NCI-H2171 treated with DMSO at 0.1 percent for 48 hours (cell line): Measurements from ENCODE around the gene YPEL4.

ENCODE experiments used
- DNase-seq: peaks from one replicate; lab custom pipeline; 2025; lab: John Stamatoyannopoulos, UW

Gene YPEL4

DNA sequence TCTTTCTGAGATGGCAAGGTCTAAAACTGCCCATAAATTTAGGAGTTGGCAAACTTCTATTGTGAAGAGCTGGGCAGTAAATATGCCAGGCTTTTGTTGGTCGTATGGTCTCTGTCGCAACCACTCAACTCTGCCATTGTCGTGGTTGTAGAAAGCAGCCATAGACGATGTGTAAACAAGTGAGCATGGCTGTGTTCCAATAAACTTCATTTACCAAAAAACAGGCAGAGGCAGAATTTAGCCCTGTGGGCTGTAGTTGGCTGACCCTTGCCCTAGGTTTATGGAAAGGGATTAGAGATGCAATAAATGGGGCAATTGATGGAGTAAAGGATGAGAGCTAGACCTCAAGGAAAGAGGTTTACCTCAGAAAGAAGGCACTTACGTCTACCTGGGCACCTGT, 17.6 kb downstream of the YPEL4 start:
- no peak for DNase-seq

DNA sequence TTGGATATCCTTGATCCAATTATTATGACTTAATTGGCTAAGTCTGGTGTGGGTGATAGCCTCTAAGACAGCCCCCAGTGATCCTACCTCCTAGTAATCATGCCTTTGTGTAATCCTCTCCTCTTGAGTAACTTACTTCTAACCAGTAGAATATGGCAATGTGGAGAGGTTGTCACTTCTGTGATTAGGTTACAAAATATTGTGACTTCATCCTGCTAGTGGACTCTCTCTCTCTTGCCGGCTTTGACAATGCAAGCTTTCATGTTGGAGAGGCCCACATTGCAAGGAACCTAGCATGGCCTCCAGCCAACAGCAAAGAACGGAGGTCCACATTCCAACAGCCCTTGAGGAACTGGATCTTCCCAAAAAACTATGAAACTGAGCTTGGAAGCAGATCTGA, 19.5 kb downstream of the YPEL4 start:
- DNase-seq, result no peak

DNA sequence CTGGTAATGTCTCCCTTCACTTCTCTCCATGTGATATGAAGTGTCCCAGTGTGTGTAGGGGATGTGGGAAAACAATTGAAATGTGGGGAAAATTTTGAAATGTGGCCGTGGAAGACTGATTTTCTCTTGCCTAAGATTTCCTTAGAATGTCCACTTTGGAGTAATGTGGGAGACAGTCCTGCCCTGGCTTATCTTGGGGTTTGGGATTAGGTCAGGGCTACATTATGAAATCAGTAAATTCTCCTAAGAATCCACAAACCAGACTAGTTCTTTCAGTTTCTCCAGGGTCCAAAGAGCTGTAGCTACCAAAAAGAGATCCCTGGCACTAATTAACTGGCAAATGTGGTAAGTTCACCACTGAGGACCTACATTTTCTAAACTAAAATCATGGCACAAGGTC, 22.8 kb downstream of the YPEL4 start:
- DNase-seq, result no peak

DNA sequence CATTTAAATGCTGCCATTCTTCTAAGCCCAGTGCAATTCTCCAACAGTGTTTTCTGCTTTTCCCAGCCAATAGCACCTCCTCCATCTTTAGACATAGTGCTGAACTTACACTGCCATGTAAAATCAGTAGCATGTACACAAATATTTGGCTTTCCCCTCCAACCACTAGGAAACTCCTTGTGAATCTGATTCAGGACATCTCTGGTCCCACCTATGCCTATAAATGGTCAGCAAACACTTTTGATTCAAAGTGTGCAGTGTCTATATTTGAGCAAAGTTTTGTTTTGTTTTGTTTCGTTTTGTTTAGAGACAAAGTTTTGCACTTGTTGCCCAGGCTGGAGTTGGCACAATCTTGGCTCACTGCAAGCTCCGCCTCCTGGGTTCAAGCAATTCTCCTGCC, 24.8 kb downstream of the YPEL4 start:
- no peak for DNase-seq

GRCh38 chr11:57622263-57622662, 27.4 kb downstream of the YPEL4 start:
- no peak for DNase-seq

GRCh38 chr11:57620467-57620866, 29.2 kb downstream of the YPEL4 start:
- no peak for DNase-seq

DNA sequence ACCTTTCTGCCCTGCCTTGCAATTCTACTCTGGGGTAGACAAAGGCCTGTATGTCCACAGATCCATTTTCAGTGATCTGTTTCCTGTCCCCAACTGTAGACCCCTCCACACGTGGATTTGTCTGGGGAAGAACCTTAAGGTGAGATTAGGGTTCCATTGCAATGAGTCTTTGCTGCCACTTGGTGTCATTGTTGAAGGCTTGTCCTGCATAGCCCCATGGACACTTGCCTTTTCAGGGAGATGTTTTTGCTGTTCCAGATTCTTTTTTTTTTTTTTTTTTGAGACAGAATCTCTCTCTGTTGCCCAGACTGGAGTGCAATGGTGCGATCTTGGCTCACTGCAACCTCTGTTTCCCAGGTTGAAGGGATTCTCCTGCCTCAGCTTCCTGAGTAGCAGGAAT, 30.4 kb downstream of the YPEL4 start:
- DNase-seq, result no peak

- DNase-seq, result no peak
Measured at GRCh38 chr11:57618438-57618837, 31.3 kb downstream of the YPEL4 start.

DNA sequence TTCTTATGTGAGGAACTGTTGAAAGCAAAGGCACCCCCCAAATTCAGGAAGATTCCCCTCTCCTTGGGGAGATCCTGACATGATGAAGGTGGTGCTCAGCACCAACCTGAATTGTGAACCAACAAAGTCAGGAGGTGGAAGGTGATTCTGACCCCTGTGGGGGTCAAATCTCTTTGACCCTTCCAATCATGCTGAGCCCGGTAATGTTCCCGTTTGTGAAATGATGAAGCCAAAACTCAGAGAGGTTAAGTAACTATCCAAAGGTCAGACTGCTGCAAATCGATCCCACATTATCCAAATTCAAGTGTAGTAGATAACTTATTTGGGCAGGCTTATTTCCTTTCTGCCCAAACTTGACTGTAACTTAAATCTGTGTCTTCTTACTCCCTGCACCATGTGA, 33.1 kb downstream of the YPEL4 start:
- DNase-seq, result no peak

GRCh38 chr11:57615308-57615707, 34.4 kb downstream of the YPEL4 start:
- no peak for DNase-seq

DNA sequence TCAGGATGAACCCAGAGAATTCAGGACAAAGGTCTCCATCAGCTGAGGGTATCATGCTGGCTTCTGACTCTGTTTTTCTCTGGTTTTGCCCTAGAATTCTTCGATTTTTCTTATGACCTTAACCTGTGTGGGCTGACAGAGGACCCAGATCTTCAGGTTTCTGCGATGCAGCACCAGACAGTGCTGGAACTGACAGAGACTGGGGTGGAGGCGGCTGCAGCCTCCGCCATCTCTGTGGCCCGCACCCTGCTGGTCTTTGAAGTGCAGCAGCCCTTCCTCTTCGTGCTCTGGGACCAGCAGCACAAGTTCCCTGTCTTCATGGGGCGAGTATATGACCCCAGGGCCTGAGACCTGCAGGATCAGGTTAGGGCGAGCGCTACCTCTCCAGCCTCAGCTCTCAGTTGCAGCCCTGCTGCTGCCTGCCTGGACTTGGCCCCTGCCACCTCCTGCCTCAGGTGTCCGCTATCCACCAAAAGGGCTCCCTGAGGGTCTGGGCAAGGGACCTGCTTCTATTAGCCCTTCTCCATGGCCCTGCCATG, 35.4 kb downstream of the YPEL4 start:
- no peak for DNase-seq

GRCh38 chr11:57610170-57610569, 39.5 kb downstream of the YPEL4 start:
- no peak for DNase-seq

- DNase-seq, result no peak
Measured at GRCh38 chr11:57605028-57605420, 44.7 kb downstream of the YPEL4 start.

DNA sequence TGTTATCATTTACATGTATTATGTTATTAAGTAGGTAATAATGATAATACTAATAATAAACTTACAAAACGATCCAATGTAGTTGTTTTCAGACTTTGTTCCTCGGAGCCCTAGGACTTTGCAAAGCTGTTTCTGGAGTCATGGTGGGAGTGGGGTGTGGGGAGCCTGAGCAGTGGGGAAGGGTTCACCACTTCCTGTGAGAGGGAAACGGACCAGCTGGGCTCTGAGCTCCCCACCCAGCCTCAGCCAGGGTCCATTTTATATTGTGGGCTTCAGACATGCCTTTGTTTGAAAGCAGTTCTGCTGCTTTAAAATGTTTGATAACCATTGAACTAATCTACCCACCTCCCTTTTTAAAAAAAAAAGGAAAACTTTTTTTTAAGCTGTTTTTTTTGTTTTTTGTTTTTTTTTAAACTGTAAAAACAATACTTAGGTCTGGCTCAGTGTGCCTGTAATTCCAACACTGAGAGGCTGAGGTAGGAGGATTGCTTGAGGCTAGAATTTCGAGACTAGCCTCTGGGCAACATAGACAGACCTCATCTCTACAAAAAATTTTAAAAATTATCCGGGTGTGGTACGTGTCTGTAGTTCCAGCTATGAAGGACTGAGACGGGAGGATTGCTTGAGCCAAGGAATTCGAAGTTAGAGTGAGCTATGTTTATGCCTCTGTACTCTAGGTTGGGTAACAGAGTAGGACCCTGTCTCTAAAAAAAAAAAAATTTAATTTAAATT, 45.2 kb downstream of the YPEL4 start:
- no peak for DNase-seq

DNA sequence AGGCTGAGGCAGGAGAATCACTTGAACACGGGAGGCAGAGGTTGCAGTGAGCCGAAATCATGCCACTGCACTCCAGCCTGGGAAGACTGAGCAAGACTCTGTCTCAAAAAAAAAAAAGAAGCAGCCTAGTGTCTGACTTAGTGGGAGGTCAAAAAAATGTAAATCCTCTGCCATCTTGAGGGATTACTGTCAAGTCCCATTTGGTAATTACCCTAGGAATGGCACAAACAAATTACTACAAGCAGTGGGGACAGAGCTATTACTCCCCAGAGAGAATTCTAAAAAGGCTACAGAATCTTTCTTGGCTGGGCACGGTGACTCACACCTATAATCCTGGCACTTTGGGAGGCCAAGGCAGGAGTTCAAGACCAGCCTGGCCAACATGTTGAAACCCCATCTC, 48.4 kb downstream of the YPEL4 start:
- no peak for DNase-seq

DNA sequence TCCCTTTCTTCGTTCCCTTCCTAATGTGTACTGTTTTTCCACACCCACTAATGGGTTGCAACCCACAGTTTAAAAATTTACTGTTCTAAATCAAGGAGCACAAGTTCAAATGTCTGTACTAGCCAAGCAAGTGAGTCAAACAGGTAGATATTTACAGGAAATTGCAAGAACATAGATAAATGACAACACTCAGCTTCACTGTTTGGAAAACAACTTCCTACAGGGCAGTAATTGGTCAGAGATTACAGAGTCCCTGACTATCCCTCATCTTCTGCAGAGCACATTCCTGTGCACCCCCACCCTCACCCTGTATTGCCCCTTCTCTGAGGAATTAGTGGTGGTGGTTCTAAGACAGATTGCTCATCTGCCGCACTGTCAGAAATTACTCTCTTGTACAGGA, 50.3 kb downstream of the YPEL4 start:
- no peak for DNase-seq

DNA sequence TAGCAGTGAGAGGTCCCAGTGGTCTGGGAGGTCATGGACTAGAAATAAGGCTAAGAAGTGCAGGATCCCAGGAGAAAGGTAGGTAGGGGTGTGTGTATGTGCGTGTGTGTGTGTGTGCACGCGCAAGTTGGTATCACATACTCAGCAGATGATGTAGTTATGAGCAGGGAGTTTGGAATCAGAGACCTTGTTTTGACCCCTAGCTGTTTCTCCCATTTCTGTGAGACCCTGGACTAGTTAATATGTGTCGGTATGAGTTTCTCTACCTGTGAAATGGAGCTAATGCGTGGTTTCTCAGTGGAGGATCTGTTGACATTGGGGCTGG, 50.9 kb downstream of the YPEL4 start:
- DNase-seq, result no peak

GRCh38 chr11:57597916-57598830, 51.5 kb downstream of the YPEL4 start:
- DNase-seq, result peak; percentile 79

DNA sequence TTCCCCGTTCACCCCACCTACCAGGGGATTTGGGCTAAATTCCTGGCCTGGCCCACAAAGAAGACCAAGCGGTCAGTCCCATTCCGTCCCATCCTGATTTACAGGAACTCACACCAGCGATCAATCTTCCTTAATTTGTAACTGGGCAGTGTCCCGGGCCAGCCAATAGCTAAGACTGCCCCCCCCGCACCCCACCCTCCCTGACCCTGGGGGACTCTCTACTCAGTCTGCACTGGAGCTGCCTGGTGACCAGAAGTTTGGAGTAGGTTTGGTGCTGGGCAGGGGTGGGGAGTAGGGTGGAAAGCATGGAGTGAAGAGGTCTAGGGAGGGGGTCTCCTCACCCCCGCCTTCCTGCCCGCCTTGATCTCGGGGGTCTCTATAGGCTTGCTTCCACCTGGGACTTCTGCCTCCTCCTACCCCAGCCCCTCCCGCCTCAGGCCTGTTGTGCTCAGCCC, 52.2 kb downstream of the YPEL4 start, which contains the start of gene SERPING1:
Gene SERPING1, plus strand, starts transcription at position 225 of the 455 bp plus-strand sequence. CDS start 586 bp downstream, outside the sequence.
- no peak for DNase-seq

DNA sequence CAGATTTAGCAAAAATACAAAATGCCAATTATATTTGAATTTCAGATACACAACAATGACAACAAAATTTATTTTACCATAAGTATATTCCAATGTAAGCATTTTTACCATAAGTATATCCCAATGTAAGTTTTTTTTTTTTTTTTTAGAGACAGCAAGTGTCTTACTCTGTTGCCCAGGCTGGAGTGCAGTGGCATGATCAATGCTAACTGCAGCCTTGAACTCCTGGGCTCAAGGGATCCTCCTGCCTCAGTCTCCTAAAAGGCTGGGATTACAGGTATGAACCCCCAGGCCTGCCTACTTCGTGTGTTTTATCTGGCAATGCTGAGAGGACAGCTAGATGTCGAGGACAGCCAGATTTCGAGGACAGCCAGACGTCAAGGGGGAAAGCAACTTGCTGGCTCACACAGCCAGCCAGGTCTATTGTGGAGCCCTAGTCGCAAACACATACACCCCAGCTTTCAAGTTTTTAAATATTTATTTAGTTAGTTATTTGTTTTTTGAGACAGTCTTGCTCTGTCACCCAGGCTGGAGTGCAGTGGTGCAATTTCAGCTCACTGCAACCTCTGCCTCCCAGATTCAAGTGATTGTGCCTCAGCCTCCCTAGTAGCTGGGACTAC, 53.3 kb downstream of the YPEL4 start:
- DNase-seq, result no peak
